GM21529 (cell line): Measurements from ENCODE around the gene EVPL.
"Not testable (repeated sequence)": the region's sequence is repeated elsewhere in the genome, so short reads cannot be mapped to it uniquely, and the experiment has no call there.

Source experiments
- ATAC-seq: cut with Tn5 transposase; IDR thresholded peaks from one replicate; pipeline ENCODE4 v1.9.1; 2021; ENCODE audit not compliant: unreplicated experiment

The EVPL gene

DNA sequence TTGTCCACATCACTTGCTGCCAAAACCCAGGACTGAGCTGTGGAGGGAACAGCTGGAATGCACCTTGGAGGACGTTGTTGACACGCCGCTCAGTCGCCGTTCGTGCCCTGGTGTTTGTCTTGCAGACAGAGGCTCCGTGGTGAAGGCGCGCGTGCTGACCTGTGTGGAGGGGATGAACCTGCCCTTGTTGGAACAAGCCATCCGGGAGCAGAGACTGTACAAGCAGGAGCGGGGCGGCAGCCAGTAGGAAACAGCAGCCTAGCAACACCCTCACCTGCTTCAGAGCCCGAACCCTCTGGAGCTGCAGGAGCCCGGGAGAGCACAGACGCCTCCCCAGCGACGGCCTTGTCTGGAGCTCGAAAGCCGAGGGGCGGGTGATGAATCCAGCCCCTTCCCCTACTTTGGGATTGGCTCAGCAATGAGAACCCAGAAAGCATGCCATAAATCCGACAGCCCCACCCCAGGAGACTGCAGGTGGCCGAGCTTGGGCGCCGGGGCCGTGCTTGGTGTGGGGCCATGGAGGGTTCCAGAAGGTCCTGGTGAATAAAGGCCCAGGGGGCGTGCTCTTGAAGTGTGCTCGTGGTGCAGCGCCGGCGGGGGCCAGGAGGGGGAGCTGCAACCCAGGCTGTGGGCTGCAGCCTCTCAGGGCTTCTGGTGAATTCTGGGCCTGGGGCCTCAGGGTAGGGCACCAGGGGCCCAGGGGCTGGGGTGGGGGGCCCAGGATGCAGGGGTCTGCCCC is 26.9 kb downstream of the EVPL start:
- no peak for ATAC-seq

DNA sequence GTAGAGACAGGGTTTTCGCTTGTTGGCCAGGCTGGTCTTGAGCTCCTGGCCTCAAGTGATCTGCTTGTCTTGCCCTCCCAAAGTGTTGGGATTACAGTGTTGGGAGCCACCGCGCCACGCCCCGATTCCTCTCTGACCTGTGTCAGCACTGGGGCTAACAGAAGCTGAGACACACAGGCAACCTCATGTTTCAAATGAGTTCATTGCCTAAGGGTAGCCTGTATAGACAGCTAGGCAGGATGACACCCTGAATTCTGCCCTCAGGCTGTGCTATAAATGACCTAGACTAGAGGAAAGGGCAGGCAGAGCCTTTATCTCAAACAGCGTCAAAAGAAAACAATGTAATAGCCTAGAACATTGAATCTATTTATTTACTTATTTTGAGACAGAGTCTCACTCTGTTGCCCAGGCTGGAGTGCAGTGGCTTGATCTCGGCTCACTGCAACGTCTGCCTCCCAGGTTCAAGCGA is 28.7 kb downstream of the EVPL start:
- no peak for ATAC-seq

DNA sequence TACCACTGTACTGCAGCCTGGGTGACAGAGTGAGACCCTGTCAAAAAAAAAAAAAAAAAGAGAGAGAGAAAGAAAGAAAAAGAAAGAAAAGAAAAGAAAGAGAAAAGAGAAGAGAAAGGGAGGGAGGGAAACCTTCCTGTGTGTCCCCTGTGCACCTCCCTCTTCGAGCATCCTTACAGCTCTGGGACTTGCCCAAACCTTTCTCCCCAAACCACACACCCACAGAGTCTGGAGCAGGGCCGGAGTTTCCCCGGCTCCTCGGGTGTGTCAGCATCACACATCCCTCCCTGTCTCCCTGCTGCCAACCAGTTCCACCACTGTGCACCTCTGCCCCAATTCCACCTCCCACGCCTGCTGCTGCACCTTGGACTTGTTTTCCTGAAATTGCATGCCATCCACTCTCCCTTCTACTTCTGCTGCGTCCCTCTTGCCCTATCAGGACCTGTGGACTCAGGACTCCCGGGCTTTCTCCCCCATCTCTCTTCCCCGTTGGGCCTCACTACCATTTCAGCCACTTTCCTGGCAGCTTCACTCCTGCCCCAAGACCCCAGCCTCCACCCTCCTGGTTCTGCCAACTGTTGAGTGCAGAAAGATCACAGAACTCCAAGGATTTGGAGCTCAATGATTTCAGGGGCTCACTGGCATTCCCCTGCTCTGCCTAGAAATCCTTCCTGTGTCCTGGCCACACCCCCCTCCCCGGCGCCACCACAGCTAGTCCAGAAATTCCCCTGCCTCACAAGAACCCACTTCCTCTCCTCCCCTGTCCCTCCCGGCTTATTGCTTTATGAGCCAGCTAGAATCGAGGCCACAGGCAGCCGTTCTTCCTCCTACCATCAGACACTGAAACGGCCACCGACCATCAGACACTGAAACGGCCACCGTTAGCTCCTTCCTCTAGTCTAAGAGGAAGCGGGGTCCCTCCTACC is 30.2 kb downstream of the EVPL start:
- no peak for ATAC-seq

DNA sequence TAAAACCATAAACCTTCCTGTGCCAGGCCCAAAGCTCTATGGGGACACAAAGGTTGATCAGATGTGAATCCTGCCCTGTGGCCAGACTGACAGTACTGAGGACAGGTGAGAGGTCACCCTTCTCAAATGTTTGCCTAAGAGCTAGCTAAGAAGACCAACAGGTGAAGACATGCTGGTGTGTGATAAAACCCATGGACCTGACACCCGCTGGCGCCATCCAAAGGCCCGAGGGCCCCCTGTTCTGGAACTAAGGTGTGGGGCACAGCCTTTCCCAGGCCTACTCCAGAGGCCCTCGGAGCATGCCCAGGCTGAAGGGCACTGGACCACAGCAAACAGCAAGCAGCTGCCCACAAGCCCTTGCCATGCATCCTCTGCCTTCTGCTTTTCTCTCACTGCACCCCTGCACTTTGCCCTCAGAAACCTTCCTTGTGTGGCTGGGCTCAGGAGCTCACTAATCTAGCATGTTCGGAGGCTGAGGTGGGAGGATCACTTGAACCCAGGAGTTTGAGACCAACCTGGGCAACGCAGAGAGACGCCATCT is 31.7 kb downstream of the EVPL start:
- ATAC-seq = no peak

DNA sequence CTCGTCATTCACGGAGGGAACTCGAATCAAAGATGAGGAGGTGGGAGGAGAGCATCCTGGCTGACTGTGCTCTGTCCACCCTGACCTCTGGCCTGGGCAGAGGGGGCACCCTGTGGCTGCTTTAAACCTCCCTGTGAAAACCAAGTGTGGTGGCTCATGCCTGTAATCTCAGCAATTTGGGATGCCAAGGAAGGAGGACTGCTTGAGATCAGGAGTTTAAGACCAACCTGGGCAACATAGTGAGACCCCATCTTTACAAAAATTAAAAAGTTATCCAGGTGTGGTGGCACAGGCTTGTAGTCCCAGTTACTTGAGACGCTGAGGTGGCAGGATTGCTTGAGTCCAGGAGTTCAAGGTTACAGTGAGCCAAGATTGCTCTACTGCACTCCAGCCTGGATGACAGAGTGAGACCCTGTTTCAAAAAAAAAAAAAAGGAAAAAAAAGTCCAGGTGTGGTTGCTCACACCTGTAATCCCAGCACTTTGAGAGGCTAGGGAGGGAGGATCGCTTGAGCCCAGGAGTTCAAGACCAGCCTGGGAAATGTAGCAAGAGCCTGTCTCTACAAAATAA is 32.2 kb downstream of the EVPL start:
- ATAC-seq = no peak

DNA sequence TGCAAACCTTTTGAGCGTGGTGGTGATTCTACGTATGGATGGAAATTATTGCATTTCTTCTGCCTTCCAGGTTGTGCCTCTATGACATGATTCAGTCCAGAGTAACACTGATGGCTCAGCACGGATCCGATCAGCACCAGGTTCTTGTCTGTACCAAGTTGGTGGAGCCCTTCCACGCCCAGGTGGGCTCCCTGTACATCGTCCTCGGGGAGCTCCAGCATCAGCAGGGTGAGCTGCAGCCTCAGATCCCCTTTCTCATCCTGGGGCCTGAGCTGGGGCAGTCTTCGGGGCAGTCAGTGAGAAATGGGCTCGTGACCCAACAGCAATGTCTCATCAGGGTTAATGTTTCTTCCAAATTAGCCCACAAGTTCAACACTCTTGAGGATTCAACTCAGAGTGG is 35.7 kb downstream of the EVPL start:
- no peak for ATAC-seq

DNA sequence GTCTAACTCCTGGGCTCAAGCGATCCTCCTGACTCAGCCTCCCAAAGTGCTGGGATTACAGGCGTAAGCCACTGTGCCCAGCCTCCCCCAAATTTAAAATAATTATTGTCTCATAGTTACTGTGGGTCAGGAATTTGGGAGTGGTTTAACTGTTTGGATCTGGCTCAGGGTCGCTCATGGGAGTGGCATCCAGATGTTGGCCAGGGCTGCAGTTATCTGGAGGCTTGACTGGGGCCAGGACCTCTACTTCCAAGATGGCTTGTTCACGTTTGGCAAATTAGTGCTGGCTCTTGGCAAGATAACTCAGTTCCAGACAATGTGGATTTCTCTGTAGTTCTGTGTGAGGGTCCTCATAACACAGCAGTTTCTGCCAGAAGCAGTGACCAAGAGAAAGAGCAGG is 40.1 kb downstream of the EVPL start:
- ATAC-seq = no peak

DNA sequence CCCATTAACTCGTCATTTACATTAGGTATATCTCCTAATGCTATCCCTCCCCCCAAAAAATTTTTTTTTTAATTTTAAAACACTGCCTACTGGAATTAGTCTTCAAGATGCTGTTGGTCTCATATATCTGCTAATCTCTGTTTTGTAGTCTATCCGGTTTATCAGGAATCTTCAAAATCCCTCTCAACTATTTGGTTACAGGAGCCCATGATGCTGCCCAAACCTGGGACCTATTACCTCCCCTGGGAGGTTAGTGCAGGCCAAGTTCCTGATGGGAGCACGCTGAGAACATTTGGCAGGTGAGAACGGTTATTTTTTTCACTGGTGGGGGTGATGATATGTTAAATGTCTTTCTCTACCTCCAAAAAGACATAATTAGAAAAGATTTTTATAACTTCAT is 41.1 kb downstream of the EVPL start:
- no peak for ATAC-seq

DNA sequence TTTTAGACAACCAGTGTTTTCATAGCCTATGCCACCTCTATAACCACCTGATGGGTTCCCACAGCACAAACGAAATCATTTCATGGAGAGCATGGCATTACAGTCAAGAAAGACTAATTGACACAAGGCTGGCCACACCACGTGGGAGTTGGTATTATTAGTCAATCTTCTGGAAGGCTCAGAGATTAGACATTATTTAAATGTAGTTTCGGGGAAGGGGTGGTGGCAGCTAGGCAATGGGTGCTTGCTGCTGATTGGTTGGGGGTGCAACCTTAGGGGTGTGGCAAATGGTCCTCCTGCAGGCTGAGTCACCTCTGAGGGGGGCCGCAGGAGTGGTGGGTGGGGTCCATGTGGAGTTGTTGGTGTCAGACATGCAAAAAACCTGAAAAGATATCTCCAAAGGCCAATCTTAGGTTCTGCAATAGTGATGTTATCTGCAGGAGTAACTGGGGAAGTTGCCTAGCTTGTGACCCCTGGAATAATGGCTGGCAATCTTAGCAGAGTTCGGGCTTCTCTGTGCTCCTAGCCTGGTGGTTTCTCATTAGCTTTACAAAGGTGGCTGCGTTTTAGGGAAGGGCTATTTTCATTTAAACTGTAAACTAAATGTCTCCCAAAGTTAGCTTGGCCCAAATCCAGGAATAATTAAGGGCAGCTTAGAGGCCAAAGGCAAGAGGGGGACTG is 43.5 kb downstream of the EVPL start:
- no peak for ATAC-seq

DNA sequence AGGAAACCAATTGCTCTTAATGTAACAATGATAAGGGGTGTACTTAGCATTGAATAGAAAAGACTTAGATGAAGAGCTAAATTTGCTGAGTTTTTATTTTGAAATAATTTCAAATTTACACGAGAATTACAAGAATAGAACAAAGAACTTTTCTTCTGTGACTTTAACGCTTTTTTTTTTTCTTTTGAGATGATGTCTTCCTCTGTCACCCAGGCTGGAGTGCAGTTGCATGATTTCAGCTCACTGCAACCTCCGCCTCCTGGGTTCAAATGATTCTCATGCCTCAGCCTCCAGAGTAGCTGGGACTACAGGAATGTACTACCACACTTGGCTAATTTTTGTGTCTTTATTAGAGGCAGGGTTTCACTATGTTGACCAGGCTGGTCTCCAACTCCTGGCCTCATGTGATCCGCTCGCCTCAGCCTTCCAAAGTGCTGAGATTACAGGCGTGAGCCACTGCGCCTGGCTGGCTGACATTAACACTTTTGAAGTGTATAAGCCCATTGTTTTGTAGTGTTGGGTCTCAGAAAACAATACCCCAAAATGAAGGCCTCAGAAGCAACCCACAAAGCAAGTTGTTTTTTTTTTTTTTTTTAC is 46.0 kb downstream of the EVPL start:
- no peak for ATAC-seq

DNA sequence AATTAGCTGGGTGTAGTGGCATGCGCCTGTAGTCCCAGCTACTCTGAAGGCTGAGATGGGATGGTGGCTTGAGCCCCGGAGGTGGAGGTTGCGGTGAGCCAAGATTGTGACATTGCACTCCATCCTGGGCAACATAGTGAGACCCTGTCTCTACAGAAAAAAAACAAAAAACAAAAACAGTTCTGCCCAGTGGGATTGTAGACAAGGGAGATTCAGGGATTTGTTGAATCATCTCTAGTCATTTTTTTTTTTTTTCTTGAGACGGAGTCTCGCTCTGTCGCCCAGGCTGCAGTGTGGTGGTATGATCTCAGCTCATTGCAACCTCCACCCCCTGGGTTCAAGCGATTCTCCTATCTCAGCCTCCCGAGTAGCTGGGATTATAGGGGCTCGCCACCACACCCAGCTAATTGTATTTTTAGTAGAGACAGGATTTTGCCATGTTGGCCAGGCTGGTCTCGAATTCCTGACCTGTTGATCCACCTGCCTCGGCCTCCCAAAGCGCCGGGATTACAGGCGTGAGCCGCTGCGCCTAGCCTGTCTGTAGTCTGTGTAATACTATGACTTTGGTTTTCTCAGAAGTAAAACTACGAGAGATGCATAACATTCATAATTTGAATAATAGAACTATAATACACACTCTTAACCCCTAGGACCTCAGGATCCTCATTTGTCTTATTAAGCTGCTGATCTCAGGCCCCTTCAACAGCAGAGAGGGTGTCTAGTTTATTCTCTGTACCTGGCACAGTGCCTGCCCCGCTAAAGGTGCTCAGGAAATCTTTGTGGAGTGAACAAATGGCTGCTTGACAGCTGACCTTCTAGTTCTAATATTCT is 46.7 kb downstream of the EVPL start:
- no peak for ATAC-seq

DNA sequence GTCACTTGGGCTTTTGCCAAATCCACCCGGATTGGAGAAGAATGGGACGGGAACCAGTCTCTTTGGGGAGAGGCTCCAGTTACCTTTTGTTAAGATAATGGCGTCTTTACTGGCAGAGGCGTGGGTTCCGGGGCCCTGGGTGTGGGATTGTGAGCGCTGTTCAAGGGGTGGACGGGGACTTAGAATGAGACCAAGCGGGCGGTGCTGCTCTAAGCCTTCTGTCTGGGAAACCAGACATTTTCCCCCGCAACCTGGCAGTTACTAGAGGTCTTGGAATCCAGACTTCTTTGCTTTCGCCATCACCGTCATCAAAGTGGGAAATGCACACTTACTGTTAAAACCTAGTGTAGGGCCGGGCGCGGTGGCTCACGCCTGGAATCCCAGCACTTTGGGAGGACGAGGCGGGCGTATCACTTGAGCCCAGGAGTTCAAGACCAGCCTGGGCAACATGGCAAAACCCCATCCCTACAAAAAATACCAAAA is 47.4 kb downstream of the EVPL start:
- ATAC-seq = peak; percentile 18

DNA sequence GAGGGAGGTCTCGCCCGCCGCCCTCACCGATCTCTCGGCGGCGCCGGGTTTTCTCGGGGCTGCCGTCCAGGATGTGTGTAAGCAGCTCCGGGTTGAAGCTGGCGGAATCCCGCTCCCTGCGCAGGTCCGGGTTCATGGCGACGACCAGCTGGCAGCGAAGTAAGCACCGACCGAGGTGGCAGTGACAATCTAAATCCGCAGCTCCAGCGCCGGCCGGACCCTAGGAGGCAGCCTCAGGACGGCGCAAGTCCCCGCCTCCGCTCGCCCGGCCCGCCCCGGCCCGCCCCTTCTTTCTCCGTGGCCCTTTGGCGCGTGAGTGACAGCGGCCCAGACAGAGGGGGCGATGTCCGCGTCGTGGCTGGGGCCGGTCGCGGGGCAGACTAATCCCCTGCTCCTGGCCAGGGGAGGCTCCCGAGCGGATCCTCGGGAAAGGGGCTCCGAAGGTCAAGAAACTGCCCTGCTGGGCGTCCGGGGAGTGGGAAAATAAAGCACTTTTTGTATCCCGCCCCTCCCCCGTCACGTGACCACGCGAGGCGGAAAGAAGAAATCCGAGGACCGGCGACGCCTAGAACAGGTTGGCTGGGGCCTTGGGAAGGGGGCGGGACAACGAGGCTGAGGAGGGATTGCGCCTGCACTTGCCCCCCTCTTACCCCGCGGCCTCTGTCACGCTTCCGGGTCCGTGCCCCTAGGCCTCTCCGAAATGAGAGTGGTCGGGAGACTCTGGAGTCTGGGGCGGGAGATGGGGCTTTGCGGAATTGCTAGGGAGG is 48.0 kb downstream of the EVPL start, which contains the start of the genes ACOX1 and TEN1:
ACOX1 (minus strand) TSS at position 229 of the 767 bp plus-strand sequence; CDS start at position 136, 93 bp downstream.
TEN1 (plus strand) TSS at position 303 of the 767 bp plus-strand sequence. CDS start 6,953 bp downstream, outside the sequence.
- ATAC-seq = peak; percentile 91

DNA sequence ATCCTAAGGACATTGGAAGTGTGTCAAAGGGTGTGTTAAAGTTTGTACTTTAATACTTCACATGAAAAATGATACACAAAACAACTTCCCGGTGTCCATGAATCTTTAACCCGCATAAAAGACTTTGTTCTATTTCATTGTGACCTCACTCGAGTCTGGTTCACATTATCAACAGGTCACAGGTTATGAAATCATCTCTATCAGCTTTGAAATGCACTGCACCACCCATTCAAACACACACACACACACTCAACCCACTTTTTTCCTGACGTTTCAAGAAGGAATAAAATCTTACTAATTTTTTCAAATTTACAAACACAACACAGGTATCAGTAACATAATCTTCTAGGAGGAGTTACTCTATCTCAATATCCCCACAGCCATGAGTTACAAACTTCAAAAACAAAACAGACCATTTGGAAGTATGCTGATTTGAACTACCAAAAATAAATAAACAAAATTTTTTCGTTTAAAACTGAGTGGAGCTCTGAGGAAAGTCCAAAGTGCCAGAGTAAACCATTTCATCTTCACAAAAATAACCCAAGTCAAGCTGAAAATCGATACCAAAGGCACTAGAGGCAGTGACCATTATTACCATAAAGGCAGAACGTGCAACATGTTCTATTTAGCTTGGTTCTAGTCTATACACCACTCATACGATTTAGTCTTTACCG is 50.8 kb downstream of the EVPL start:
- ATAC-seq = no peak

DNA sequence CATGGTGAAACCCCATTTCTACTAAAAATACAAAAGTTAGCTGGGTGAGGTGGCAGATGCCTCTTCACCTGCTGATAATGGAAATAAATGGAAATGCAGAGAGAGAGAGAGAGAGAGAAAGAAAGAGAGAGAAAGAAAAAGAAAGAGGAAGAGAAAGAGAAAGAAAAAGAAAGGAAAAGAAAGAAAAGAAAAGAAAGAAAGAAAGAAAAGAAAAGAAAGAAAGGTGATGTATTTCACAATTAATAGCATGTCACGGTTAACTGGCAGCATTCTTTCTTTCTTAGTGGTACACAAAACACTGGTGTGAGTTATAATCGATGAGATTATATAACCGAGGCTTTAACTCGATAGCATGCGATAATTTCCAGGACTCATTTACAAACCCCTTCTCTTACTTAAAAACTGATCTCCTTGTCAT is 51.3 kb downstream of the EVPL start:
- no peak for ATAC-seq

DNA sequence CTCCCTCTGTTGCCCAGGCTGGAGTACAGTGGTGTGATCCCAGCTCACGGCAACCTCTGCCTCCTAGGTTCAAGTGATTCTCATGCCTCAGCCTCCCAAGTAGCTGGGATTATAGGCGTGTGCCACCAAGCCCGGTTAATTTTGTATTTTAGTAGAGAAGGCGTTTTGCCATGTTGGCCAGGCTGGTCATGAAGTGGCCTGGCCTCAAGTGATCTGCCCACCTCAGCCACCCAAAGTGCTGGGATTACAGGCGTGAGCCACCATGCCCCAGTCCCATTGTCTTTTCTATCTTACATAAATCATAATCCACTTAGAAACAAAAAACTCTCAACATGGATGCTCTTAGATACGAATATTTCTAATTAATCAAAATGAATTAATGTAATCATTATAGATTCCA is 51.9 kb downstream of the EVPL start:
- ATAC-seq = not testable (repeated sequence)

DNA sequence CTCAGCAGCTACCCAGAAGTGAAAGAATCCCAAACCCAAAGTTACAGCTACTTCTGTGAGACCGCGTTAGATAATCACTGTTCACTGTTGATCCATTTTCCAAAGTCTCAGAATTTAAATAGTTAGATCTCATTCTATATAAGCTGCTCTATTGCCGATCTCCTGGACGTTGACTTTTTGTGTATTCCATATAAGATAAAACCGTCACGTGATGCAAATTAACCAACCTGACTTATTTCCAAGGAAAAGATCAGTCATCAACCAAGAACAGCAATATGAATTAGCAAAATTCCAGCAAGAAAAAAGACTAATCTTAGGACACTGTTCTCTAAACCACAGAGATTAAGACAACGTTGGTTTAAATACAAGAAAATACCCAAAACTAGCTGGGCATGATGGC is 56.5 kb downstream of the EVPL start:
- ATAC-seq = no peak

DNA sequence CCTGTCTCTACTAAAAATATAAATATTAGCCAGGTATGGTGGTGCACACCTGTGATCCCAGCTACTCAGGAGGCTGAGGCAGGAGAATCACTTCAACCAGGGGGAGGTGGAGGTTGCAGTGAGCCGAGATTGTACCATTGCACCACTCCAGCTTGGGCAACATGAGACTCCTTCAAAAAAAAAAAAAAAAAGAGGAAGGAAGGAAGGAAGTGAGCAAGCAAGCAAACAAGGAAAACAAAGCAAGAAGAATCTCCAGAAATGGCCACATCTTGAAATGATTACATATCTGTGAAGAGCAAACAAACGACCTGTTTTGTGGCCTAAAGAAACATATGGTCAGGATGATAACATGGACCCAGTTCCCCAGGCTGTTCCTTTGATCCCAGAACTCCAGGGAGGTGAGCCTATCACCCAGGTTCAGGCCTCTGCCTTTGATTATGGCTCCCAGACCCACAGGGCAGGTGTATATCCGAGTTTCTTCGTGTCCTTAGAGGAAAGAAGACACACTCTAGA is 57.0 kb downstream of the EVPL start:
- ATAC-seq = no peak
